Keratinocyte (primary cell): Measurements from ENCODE around the gene TMCO4.

Source experiments
- CTCF ChIP-seq, 3 experiments: IDR thresholded peaks in 1 of 3; conservative IDR thresholded peaks in 1 of 3; optimal IDR thresholded peaks in 1 of 3; 2 replicates in 2 of 3; 3 replicates in 1 of 3; pipeline versions ENCODE3 to v1.5.1; 2011; ENCODE audit warnings: low read length in 3 of 3, mild to moderate bottlenecking in 3 of 3, moderate library complexity in 2 of 3, control low read depth in 1 of 3, inconsistent platforms in 1 of 3; ENCODE audit not compliant: insufficient read depth in 2 of 3; ENCODE audit errors: extremely low read depth in 1 of 3
- EZH2 ChIP-seq: IDR thresholded peaks from one replicate; pipeline ENCODE4 v1.6.1; 2012; ENCODE audit warnings: inconsistent platforms, mild to moderate bottlenecking, low read length, moderate library complexity

GRCh38 chr1:19654886-19655717, 144.6 kb downstream of the TMCO4 start:
- TF ChIP-seq CTCF (optimal IDR thresholded peaks at IDR 0.05 in 1 of 3, IDR thresholded peaks at IDR 0.05 in 1 of 3, conservative IDR thresholded peaks at IDR 0.05 in 1 of 3; ENCODE audit: extremely low read depth in 1 of 3, insufficient read depth in 2 of 3, low read length in 3 of 3) (no peak), EZH2 (no peak)
